GM12878 (cell line): ENCODE results near the gene ATP2B1. TPM values are rescaled to one million over a fixed set of nuclear protein-coding genes. Genes with fewer than 3 reads are reported as not detected.

Source experiments
- ATAC-seq: fragments of 200-7000 bp; cut with Tn5 transposase; 3 replicates; pipeline ENCODE4 v1.9.1; 2020; ENCODE audit warnings: mild to moderate bottlenecking, moderate library complexity
- BruUV-seq: library from RNA; stranded (reverse); fragments of 400-500 nt; replicated peaks from 2 replicates; lab custom pipeline; 2021; lab: Mats Ljungman, UMichigan
- CTCF ChIA-PET: fragments of 300-600 bp; sonication (Branson Sonifier 250); formaldehyde crosslinking; extraction: SDS; loops from one replicate; lab custom pipeline; 2021; ENCODE audit warnings: inconsistent platforms; lab: Yijun Ruan, JAX
- POLR2A ChIA-PET: fragments of 350-600 bp; formaldehyde crosslinking; extraction: SDS; loops from one replicate; lab custom pipeline; 2021; ENCODE audit warnings: inconsistent platforms; lab: Charles Lee
- RAD21 ChIA-PET: fragments of 300-600 bp; sonication (Branson Sonifier 250); formaldehyde crosslinking; loops from one replicate; lab custom pipeline; 2023; ENCODE audit warnings: antibody characterized with exemption; ENCODE audit not compliant: unreplicated experiment; lab: Charles Lee
- SMC1A ChIA-PET: fragments of 300-600 bp; sonication (Branson Sonifier 250); formaldehyde crosslinking; loops from one replicate; lab custom pipeline; 2023; ENCODE audit not compliant: unreplicated experiment, uncharacterized antibody; lab: Charles Lee
- DNase-seq: peaks from one replicate; pipeline ENCODE4 v3.0.0-alpha.2; 2011; ENCODE audit warnings: low read depth, low spot score
- FAIRE-seq: peaks from 3 replicates; lab custom pipeline; 2011; peaks lifted over from hg19 to GRCh38; lab: Jason Lieb, UNC
- H2AFZ ChIP-seq: 2 replicates; pipeline ENCODE4 v1.6.0; 2011; ENCODE audit warnings: low read depth, low read length, control low read depth; ENCODE audit not compliant: control insufficient read depth
- H3K27ac ChIP-seq: 2 replicates; pipeline ENCODE4 v1.5.1; 2011; ENCODE audit warnings: control low read depth; ENCODE audit not compliant: control insufficient read depth, insufficient read depth
- H3K27me3 ChIP-seq, 2 experiments: replicated peaks in 1 of 2; 2 replicates each; pipeline versions ENCODE4 v1.6.0 to v1.6.1; 2011; ENCODE audit warnings: low read length in 1 of 2; ENCODE audit not compliant: control insufficient read depth in 2 of 2, insufficient read depth in 2 of 2
- H3K36me3 ChIP-seq, 2 experiments: 2 replicates each; pipeline ENCODE4 v1.5.1; 2011; ENCODE audit warnings: low read length in 1 of 2; ENCODE audit not compliant: control insufficient read depth in 2 of 2, insufficient read depth in 2 of 2
- H3K4me1 ChIP-seq: 2 replicates; pipeline ENCODE4 v1.6.1; 2011; ENCODE audit warnings: mild to moderate bottlenecking, low read length, moderate library complexity, mixed read lengths; ENCODE audit not compliant: control insufficient read depth, insufficient read depth
- H3K4me2 ChIP-seq: 2 replicates; pipeline ENCODE4 v1.6.0; 2011; ENCODE audit warnings: control low read depth; ENCODE audit not compliant: control insufficient read depth, insufficient read depth
- H3K4me3 ChIP-seq: fragments of 200-600 bp; sonication (generic); 2 replicates; pipeline ENCODE4 v1.5.1; 2016
- H3K79me2 ChIP-seq: 2 replicates; pipeline ENCODE4 v1.6.0; 2011; ENCODE audit warnings: low read length; ENCODE audit not compliant: control insufficient read depth, insufficient read depth
- H3K9ac ChIP-seq: 2 replicates; pipeline ENCODE4 v1.8.0; 2011; ENCODE audit warnings: low read length, control low read depth, mixed read lengths; ENCODE audit not compliant: control insufficient read depth, insufficient read depth
- H3K9me3 ChIP-seq: replicated peaks from 3 replicates; pipeline ENCODE4 v1.5.1; 2011; ENCODE audit warnings: mild to moderate bottlenecking, low read length; ENCODE audit not compliant: control insufficient read depth, insufficient read depth
- H4K20me1 ChIP-seq: 2 replicates; pipeline ENCODE4 v1.6.0; 2011; ENCODE audit not compliant: control insufficient read depth, insufficient read depth
- BCL3 ChIP-seq: IDR thresholded peaks from 2 replicates; pipeline ENCODE4 v1.6.1; 2011; ENCODE audit warnings: borderline replicate concordance, low read depth, mild to moderate bottlenecking, moderate library complexity, low read length; ENCODE audit not compliant: insufficient read depth, poor library complexity, severe bottlenecking
- IKZF1 ChIP-seq: fragments of 450-650 bp; conservative IDR thresholded peaks from 2 replicates; pipeline ENCODE4 v1.6.1; 2017; ENCODE audit warnings: antibody characterized with exemption, mild to moderate bottlenecking
- MTA3 ChIP-seq: IDR thresholded peaks from 2 replicates; pipeline ENCODE4 v1.6.1; 2012; ENCODE audit warnings: low read length, inconsistent platforms, borderline replicate concordance
- MYB ChIP-seq: fragments of 150-350 bp; IDR thresholded peaks from 2 replicates; pipeline ENCODE4 v1.6.1; 2014; ENCODE audit warnings: mild to moderate bottlenecking, low read depth, low read length, borderline replicate concordance
- POLR2AphosphoS5 ChIP-seq: IDR thresholded peaks from 2 replicates; pipeline ENCODE4 v1.6.1; 2011; ENCODE audit warnings: mild to moderate bottlenecking, low read length, inconsistent platforms
- RELA ChIP-seq: fragments of 450-650 bp; IDR thresholded peaks from 2 replicates; pipeline ENCODE4 v1.8.0; 2014; ENCODE audit warnings: borderline replicate concordance; ENCODE audit not compliant: partially characterized antibody
- SMARCA5 ChIP-seq: fragments of 450-650 bp; IDR thresholded peaks from 2 replicates; pipeline ENCODE4 v1.6.1; 2017; ENCODE audit warnings: mild to moderate bottlenecking
- SREBF1 ChIP-seq: IDR thresholded peaks from 2 replicates; pipeline ENCODE4 v1.6.1; 2012; ENCODE audit warnings: mild to moderate bottlenecking, low read length
- SREBF2 ChIP-seq: IDR thresholded peaks from 2 replicates; pipeline ENCODE4 v1.6.1; 2012; ENCODE audit warnings: mild to moderate bottlenecking, low read length
- ZNF592 ChIP-seq: fragments of 450-650 bp; IDR thresholded peaks from 2 replicates; pipeline ENCODE4 v1.6.1; 2017; ENCODE audit warnings: mild to moderate bottlenecking, moderate library complexity
- ZNF622 ChIP-seq: fragments of 450-650 bp; IDR thresholded peaks from 2 replicates; pipeline ENCODE4 v1.6.1; 2017; ENCODE audit warnings: mild to moderate bottlenecking, inconsistent platforms
- WGBS: methylation state at CpG from one replicate; pipeline ENCODE4 v1.1.6; 2016; ENCODE audit warnings: low lambda C conversion rate; ENCODE audit not compliant: insufficient replicate concordance, insufficient coverage; ENCODE audit errors: missing lambda C conversion rate; 5-methylcytosine and 5-hydroxymethylcytosine counted together
- in situ Hi-C: fragments of 300-500 bp; cut with MboI; formaldehyde crosslinking; loops from 9 replicates; pipeline ENCODE4 v1.14.3; 2018; ENCODE audit warnings: mixed read lengths
- intact Hi-C: fragments of 100-400 bp; cut with micrococcal nuclease; formaldehyde crosslinking; loops from one replicate; pipeline ENCODE4 v1.14.2; 2022; ENCODE audit not compliant: unreplicated experiment
- polyA plus RNA-seq, 11 experiments: library from polyadenylated mRNA; depleted of rRNA in 4 of 11; unstranded in 6 of 11; stranded (reverse) in 5 of 11; fragments of >200 nt; fragmentation: Nextera tagmentation in 4 of 11; fragmentation: Illumina TruSeq in 1 of 11; extraction: Ambion mirVana in 4 of 11; extraction: Trizol in 1 of 11; gene quantifications; 1 replicate in 1 of 11; 2 replicates in 10 of 11; pipeline versions ENCODE4 v1.2.1 to v1.2.3, GENCODE V29; 2011 to 2016; ENCODE audit warnings: inconsistent platforms in 2 of 11, missing spikeins in 2 of 11, low read depth in 1 of 11
- total RNA-seq, 4 experiments: library from RNA; depleted of rRNA in 3 of 4; stranded (reverse); fragments of >200 nt in 3 of 4; fragmentation: Illumina TruSeq in 1 of 4; extraction: Trizol in 1 of 4; gene quantifications; 2 replicates each; pipeline versions ENCODE4 v1.2.1 to v1.2.3, GENCODE V29; 2013 to 2021

ATP2B1 gene
- total and polyA plus RNA-seq, 10 of the 15 experiments (the other 5 are each of a cell fraction or from before 2014, with no cell fraction given) = 15.9 to 67.8 (median 48.5) TPM

- DNase-seq (no peak), FAIRE-seq (no peak), ATAC-seq (no peak)
- ChIA-PET POLR2A (no interaction called here), RAD21 (no interaction called here), CTCF (no interaction called here), SMC1A (interaction anchor here (1.6 kb wide), 1 partner anchor 12 kb away, joined by 3 read pairs; no protein-coding TSS in a partner anchor)
- Histone ChIP-seq H3K36me3 (peaks cover 0 to 6% of the 10 kb centered on the region in 2 experiments; a peak in 2 of 4 replicates), H3K4me3 (no peak overlapping the region), H4K20me1 (no peaks in the 10 kb centered on the region), H3K9ac (no peak overlapping the region), H3K27me3 (no peaks in the 10 kb centered on the region), H3K9me3 (no peaks in the 10 kb centered on the region), H3K79me2 (peaks cover 56% of the 10 kb centered on the region), H3K27ac (no peak overlapping the region), H3K4me1 (peaks cover 10% of the 10 kb centered on the region; the same call in 1 of the 2 replicates), H2AFZ (no peak overlapping the region), H3K4me2 (no peak overlapping the region)
- intact Hi-C loops = no loop called here
- no peak for TF ChIP-seq IKZF1
- TF ChIP-seq ZNF622 = no peak
- TF ChIP-seq ZNF592 = no peak
- no peak for TF ChIP-seq POLR2AphosphoS5
- no peak for TF ChIP-seq RELA
- no peak for TF ChIP-seq SREBF1
- no peak for TF ChIP-seq SMARCA5
- TF ChIP-seq MTA3 = no peak
- TF ChIP-seq MYB = no peak
- TF ChIP-seq SREBF2 = no peak
- no peak for TF ChIP-seq BCL3
- 100% methylated on average over 1 of the region's 1 CpG for WGBS
- in situ Hi-C loops = no loop called here
- no TSS peak for BruUV-seq
Measured at GRCh38 chr12:89657739-89658138, 50.9 kb downstream of the ATP2B1 start.
